NCI-H526 (cell line): ENCODE data around the gene CTSL.
A peak's percentile ranks its signal among the peaks of the same experiment; 100 is the strongest.

Experiments used
- DNase-seq, 2 experiments: peaks; one replicate each; lab custom pipeline; 2025; lab: John Stamatoyannopoulos, UW

Gene CTSL

DNA sequence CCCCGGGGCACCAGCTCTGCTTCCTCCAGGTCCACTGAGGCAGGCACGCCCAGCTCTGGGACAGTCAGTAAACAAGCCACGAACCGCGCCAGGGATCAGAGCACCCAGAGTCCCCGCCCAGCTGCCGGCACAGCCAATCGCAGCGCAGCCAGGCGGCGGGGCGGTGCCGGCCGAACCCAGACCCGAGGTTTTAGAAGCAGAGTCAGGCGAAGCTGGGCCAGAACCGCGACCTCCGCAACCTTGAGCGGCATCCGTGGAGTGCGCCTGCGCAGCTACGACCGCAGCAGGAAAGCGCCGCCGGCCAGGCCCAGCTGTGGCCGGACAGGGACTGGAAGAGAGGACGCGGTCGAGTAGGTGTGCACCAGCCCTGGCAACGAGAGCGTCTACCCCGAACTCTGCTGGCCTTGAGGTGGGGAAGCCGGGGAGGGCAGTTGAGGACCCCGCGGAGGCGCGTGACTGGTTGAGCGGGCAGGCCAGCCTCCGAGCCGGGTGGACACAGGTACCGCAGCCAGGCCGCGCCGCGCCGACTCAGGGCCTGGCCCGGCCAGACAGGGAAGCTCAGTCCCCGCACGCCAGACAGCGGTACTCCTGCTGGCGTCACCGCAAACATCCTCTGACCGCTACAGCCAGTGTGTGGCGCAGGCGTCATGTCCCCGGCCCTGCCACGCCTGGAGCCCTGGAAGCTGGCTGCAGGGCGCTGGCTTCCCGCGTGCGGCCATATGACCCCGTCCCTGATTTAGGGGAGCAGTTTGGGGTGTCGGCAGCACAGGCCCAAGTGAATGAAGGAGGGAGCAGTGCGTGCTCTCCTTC, at the start of gene CTSL:
CTSL (plus strand) TSS at position 220 of the 810 bp plus-strand sequence. CDS start 1,485 bp downstream, outside the sequence.
- DNase-seq = peak; percentile 7 to 68

DNA sequence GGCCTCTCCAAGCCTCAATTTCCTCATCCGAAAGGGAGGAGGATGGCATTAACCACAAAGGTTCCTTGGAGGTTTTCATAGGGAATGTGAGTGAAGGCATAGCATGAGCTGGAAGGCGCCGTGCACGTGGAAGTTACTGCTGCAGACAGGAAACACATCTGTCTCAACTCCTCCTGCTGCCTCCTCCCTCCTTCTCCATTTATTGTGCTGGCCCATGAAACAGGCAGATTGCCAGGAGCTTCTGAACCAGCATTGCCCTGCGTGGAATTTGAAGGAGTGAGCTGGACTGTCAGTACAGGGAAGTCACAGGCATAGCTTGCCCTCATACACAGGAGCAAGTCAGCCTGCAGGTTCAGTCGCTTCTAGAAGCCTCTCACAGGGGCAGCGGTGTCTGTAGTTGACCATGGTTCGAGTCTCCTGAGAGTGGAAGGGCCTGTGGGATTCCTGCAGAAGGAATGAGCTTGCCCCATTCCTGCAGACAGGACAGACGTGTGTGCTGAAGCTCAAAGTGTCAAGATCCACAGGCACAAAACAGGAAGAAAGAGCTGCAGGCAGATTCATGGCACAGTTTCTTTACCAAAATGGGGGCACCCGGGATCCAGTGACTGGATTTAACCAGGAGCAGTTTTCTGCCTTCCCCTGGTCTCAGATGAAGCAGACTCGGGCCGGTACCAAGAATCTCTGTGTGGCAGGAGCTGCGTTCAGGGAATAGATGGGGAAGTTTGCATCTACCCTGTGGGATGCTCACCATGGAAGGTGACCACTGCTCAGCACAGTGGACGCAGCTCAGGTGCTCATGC, 48.7 kb upstream of the CTSL start:
- no peak for DNase-seq

DNA sequence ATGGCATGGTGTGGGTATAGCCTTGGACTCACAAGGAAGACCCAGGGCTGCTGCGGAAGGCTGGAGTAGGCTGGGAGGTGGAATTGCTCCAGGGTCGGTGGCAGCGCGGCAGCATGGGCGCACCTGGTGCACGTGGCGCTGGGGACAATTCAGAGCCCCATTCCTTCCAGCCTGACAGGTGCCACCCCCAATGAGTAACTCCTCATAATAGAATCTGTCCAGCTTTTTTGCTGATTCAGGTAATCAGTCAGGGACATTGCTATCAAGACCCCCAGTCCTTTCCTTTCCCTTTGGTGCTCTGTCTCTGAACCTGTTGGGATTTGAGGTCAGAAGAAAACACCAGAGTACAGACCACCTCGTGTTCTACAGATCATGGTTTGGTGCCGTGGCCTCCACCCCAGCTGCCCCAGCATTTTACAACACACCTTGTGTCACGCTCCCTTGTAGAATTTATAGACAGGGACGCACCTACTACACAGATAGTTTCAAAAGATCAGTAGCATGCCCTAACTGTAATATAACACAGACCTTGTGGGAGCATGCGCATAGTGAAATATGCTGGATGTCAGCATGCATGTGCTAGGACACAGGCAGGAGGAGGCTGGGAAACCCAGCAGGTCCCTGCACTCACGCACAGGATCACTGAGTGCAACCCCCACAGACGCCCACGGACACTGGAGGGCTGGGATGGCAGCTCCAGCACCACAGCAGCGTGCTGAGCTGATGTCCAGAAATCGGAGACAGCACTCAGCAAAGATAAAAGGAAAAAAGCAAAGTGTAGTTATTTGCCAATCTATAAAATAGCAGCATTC, 47.9 kb upstream of the CTSL start:
- no peak for DNase-seq

- DNase-seq = peak; percentile 31 to 68
Measured at GRCh38 chr9:87678650-87679355, 47.1 kb upstream of the CTSL start.

DNA sequence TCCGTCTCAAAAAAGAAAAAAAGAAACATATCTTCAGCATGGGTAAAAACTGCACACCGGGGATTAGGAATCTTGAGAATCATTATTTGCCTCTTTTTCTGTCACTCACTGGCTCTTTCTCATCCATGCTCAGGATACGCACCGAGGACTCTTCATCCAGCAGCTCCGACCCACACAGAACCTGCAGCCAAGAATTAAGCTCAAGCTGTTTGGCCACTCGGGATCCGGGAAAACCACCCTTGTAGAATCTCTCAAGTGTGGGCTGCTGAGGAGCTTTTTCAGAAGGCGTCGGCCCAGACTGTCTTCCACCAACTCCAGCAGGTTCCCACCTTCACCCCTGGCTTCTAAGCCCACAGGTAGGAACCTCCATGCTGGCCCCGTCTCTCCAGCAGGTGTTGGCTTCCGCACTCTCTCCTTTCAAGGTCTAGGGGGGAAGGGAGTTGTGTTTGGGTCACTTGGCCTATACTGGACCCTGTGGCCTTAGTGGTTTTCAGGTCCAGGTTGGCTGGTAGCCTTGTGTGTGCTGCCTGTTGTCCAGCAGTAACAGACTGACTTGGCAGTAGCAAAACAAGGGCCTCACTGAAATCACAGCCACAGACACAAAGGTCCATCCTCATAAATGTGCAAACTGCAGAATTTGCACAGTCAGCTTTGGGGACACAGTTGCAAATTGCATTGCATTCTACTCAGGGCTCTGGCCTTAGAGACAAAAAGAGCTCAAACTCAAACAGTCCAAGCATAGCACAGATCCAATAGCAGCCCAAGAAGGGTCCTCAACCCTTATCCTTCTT, 44.5 kb upstream of the CTSL start:
- no peak for DNase-seq

DNA sequence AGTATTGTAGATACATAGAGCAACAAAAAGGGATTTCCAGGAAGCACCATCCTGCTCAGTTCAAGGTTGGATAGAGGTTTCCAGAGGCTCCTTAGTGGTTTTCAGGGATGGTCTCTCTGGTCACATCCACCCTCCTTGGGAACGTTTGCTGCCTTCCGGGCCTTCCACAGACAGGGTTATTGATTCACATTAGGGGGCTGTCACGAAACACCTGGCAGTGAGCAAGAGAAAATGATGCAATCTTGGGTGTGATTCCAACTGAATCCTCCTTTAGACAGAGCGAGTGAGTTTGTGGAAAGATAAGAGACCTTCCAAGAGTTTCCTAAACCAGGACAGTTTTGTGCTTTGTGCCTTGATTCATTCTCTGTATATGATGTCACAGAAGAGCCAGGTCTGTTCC, 43.8 kb upstream of the CTSL start:
- DNase-seq = no peak

GRCh38 chr9:87682618-87683017, 43.3 kb upstream of the CTSL start:
- DNase-seq = no peak

- DNase-seq = no peak
Measured at GRCh38 chr9:87683751-87684626, 41.9 kb upstream of the CTSL start.

GRCh38 chr9:87684627-87685219, 41.2 kb upstream of the CTSL start:
- DNase-seq = peak in 1 of 2 experiments; percentile 53

DNA sequence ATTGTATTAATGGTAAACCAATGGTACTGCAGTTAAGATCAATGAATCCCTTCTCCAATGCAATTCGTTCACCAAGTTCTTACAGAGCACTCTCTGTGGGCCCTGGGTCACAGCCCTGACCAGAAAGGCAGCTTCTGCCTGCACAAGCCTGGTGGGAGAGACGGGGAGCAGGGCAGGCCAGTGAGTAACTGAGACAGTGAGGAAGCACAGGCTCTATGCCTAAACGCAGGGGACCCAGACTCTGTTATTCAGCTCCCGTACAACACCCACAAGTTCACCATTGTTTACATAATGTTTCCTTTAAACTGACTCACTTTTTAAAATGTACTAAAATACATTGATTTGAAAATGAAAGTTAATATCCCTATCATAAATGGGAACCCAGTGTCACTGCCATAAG, 40.5 kb upstream of the CTSL start:
- no peak for DNase-seq

DNA sequence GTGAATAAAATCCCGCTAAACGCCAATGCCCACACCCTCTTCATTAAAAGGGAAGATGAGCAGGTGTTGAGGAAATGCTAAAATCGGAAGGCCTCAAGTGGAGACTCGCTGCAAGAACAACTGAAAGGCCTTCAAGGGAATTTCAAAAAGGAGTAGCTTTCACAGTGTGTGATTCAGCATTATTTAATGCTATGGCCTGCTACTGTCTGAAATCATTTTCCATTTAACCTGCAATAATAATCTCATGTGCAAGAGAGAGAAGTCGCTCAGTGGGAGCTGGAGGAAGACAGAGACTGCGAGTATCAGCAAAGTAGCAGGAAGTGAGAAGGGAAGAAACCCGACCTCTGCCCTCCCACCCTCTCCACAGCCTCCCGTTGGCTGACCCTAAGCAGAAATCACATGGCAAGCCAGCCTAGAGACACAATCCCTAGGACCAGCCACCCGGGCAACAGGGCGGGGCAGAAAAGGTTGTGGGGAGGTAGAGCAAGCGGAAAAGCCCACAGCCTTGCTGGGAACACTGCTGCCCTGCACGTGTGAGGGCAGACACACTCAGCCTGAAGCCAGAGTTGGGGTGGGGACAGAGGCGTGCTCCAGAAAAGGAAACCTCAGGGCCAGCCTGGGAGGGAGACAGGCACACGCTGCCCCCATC, 39.9 kb upstream of the CTSL start:
- no peak for DNase-seq

DNA sequence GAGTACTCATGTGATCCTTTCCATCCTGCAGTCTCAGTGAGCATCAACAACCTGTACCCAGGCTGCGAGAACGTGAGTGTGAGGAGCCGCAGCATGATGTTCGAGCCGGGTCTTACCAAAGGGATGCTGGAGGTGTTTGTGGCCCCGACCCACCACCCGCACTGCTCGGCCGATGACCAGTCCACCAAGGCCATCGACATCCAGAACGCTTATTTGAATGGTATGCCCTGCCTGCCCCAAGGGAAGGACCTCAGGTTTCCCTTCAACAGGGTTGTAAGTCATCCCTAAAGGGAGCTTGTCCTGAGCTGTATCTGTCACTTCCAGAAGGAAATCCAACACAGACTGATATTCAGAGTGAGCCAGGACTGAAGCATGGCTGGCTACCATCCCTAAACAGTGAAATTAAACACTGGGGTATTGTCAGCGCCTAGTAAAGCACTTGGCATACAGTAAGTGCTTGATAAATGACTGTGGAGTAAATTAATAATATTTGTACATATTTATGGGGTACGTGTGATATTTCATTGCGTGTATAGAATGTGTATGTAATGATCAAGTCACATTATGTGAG, 39.3 kb upstream of the CTSL start:
- DNase-seq = no peak

DNA sequence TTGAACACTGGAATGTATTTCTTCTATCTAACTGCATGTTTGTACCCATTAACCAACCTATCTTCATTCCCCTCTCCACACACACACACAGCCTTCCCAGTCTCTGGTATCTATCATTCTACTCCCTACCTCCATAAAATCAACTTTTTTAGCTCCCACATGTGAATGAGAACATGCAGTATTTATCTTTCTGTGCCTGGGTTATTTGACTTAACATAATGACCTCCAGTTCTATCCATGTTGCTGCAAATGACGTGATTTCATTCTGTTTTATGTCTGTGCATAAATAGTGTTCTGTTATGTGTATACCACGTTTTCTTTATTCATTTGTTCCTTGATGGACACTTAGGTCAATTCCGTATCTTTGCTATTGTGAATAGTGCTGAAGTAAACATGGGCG, 38.7 kb upstream of the CTSL start:
- DNase-seq = no peak

GRCh38 chr9:87694236-87694755, 31.6 kb upstream of the CTSL start:
- DNase-seq = no peak

- DNase-seq = no peak
Measured at GRCh38 chr9:87695523-87695922, 30.4 kb upstream of the CTSL start.

- DNase-seq = no peak
Measured at GRCh38 chr9:87696641-87697040, 29.3 kb upstream of the CTSL start.

DNA sequence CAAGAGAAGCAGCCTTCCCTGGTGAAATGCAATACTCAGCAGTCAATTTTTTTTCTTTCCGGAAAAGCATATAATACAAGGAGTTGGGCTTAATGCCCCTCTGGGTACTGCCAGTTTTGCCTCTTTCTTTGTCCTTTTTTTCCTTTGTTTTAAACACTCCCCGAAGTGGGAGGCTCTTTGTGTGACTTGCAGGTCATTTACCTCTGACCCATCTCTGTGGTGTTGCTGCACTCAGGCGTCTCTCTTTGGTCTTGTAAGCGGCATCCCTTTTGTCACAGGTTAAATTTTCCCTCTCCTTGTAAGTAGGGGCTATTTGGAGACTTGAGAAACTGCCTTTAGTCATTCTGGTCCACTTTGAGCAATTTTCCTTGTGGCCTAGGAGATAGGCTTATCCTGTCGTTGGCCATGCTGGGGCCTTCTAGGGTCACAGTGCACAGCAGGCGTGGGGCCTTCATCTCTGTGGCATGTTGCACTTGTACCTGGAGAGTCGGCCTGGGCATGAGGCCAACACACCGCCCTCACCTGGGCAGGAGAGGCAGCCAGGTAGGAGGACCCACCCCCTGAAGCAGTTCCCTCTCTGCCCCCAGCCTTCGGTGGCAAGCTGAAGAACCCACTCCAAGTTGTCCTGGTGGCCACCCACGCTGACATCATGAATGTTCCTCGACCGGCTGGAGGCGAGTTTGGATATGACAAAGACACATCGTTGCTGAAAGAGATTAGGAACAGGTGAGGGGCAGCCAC, 27.7 kb upstream of the CTSL start:
- no peak for DNase-seq

DNA sequence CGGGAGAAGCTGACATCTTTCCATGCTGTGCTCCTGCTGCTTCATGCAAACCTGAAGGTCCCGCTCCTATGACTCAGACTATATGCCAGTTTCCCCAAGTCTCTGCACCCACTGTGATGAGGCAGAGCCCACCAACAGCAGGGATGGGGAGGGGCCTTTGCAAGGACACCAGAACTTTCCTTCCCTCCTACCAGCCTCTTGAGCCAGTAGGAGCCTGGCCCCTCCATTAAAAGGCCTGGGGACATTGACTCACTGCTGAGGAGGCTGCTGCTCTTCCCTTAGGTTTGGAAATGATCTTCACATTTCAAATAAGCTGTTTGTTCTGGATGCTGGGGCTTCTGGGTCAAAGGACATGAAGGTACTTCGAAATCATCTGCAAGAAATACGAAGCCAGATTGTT, 26.1 kb upstream of the CTSL start:
- no peak for DNase-seq
